ENCODE results near the gene DNAJB12.

The DNAJB12 gene

DNA sequence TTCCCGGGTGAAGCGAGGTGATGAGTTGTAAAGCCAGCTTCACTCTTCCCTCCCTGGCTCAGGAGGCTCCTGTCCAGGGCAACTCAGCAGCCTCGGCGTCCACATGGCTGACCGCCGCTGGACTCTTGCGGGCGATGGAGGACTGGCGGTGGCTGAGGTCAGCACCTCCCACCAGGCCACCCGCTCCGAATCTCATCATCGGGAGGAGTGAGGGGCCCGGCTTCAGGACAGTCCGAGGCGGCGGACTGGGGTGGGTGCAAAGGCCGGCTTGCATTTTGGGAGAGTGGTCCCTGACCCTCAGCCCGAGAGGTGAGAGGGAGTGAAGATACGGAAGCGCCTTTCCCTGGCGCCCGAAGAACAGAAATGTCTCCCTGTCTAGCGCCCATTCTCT lies 759 bp downstream of the DNAJB12 start:
- CTCF ChIA-PET = interaction anchor here (0.6 to 1.8 kb wide), 10 partner anchors 10 to 1290 kb away, joined by 3 to 5 read pairs (median 3); no protein-coding TSS in a partner anchor

DNA sequence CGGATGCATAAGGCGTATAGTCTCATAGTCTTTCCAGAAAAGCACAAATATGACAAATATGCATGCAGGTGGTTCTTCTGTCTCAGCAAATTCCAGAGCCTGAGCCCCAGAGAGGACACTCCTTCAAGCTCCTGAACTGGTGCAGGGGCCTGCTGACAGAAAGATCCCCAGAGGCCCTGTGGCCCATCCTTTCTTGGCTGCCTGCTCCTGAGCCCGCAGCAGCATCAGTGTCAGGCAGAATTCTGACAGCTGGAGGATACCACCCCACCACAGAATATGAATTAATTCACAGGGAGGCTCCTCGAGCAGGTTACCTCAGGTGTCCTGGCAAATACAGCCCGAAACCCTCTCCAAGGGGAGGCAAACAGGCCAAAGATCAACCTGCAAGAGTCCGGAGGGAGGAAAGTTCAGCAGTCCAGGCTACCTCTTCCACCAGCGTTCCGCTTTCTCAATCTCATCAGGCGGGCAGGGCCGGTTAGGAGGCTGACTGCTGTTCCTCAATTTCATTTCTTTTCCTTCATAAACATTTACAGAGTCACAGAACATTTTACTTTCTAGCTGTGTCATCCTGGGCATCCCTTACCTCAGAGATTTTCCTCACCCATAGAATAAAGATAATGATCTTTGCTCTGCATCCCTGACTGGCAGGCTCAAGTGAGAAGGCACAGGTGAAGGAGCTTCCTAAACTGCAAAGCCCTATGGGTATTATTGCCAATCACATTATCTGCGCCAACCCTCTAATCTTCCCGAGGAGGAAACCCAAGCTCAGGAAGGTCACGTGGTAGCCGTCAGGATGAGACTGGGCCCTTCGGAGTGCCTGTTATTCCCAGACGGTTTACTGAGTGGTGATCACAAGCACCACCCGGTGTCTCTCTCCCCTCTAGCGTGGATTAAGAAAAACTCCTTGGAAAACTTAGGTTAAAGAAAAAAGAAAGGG lies 1.4 kb downstream of the DNAJB12 start:
- H3K36me3 ChIP-seq (ENCODE audit: control insufficient read depth in 2 of 2, insufficient read depth in 1 of 2, low read length in 2 of 2) = peaks cover 0 to 43% of the 10 kb centered on the region in 2 experiments
- CTCF ChIA-PET = interaction anchor here (0.6 to 1.8 kb wide), 12 partner anchors 10 to 1291 kb away, joined by 3 to 5 read pairs (median 3); no protein-coding TSS in a partner anchor
- peak overlapping the region; percentile 92 for H3K27ac ChIP-seq (ENCODE audit: extremely low read depth, low read depth, low read length)
- TF ChIP-seq ZNF214 (tag by site-specific recombination; IDR thresholded peaks at IDR 0.05; ENCODE audit: borderline replicate concordance) (no peak), ZBTB10 (tag by site-specific recombination; IDR thresholded peaks at IDR 0.05) (no peak), ZEB2 (tag by site-specific recombination; IDR thresholded peaks at IDR 0.05) (no peak), GLI4 (tag by site-specific recombination; IDR thresholded peaks at IDR 0.05) (no peak), ZNF768 (tag by site-specific recombination; IDR thresholded peaks at IDR 0.05) (no peak), ZNF48 (tag by site-specific recombination; IDR thresholded peaks at IDR 0.05) (no peak), KLF9 (tag by site-specific recombination; IDR thresholded peaks at IDR 0.05; ENCODE audit: low read depth) (no peak), IKZF3 (tag by site-specific recombination; IDR thresholded peaks at IDR 0.05) (peak; percentile 70), SP7 (tag by site-specific recombination; IDR thresholded peaks at IDR 0.05) (no peak), ATF2 (tag by site-specific recombination; IDR thresholded peaks at IDR 0.05; ENCODE audit: low read depth) (no peak), TCF7L2 (IDR thresholded peaks at IDR 0.05; ENCODE audit: borderline replicate concordance, low read depth, low read length) (no peak), ZNF529 (tag by site-specific recombination; IDR thresholded peaks at IDR 0.05; ENCODE audit: insufficient replicate concordance) (no peak), ZNF501 (tag by site-specific recombination; IDR thresholded peaks at IDR 0.05) (no peak)
- TF ChIP-seq, protein P1, sequence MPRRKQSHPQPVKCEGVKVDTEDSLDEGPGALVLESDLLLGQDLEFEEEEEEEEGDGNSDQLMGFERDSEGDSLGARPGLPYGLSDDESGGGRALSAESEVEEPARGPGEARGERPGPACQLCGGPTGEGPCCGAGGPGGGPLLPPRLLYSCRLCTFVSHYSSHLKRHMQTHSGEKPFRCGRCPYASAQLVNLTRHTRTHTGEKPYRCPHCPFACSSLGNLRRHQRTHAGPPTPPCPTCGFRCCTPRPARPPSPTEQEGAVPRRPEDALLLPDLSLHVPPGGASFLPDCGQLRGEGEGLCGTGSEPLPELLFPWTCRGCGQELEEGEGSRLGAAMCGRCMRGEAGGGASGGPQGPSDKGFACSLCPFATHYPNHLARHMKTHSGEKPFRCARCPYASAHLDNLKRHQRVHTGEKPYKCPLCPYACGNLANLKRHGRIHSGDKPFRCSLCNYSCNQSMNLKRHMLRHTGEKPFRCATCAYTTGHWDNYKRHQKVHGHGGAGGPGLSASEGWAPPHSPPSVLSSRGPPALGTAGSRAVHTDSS (tag by site-specific recombination; IDR thresholded peaks at IDR 0.05) = no peak

More for the DNA sequence above, 759 bp downstream of the DNAJB12 start:
- POLR2A ChIA-PET = interaction anchor here (0.8 to 2.2 kb wide), 5 partner anchors 9 to 339 kb away, joined by 3 to 6 read pairs (median 3); no protein-coding TSS in a partner anchor
- Histone ChIP-seq H3K36me3 (ENCODE audit: control insufficient read depth in 2 of 2, insufficient read depth in 1 of 2, low read length in 2 of 2) (peaks cover 0 to 37% of the 10 kb centered on the region in 2 experiments), H3K9me3 (ENCODE audit: control insufficient read depth, insufficient read depth, low read depth, low read length) (no peaks in the 10 kb centered on the region), H3K4me1 (ENCODE audit: control insufficient read depth, insufficient read depth, low read length) (no peaks in the 10 kb centered on the region; the same call in 1 of the 2 replicates), H3K4me3 (ENCODE audit: low read depth, low read length) (peak overlapping the region; percentile 77), H3K27ac (ENCODE audit: extremely low read depth, low read depth, low read length) (peak overlapping the region; percentile 92)
- TF ChIP-seq ZNF2 (tag by site-specific recombination; IDR thresholded peaks at IDR 0.05) = 0 out of 2 replicates have a peak, but pooled peaks have one; percentile 18
- TF ChIP-seq ZNF830 (tag by site-specific recombination; IDR thresholded peaks at IDR 0.05; ENCODE audit: low read depth) = no peak
- TF ChIP-seq GLIS2 (tag by site-specific recombination; IDR thresholded peaks at IDR 0.05) = peak; percentile 11; the same call in 1 of the 2 replicates
- peak; percentile 66; the same call in 1 of the 2 replicates for TF ChIP-seq ZNF24 (tag by site-specific recombination; IDR thresholded peaks at IDR 0.05)
- TF ChIP-seq ZNF112 (tag by site-specific recombination; IDR thresholded peaks at IDR 0.05) = no peak
- no peak for TF ChIP-seq ATF2 (tag by site-specific recombination; IDR thresholded peaks at IDR 0.05; ENCODE audit: low read depth)
- 0 out of 2 replicates have a peak, but pooled peaks have one; percentile 40 for TF ChIP-seq YY1 (tag by site-specific recombination; IDR thresholded peaks at IDR 0.05)
- no peak for TF ChIP-seq ZNF362 (tag by site-specific recombination; IDR thresholded peaks at IDR 0.05)
- no peak for TF ChIP-seq ZNF311 (tag by site-specific recombination; IDR thresholded peaks at IDR 0.05; ENCODE audit: borderline replicate concordance)
- peak; percentile 21; the same call in 1 of the 2 replicates for TF ChIP-seq GLIS1 (tag by site-specific recombination; IDR thresholded peaks at IDR 0.05)
- TF ChIP-seq ZFP69B (tag by site-specific recombination; IDR thresholded peaks at IDR 0.05) = 0 out of 2 replicates have a peak, but pooled peaks have one; percentile 11
- TF ChIP-seq ZNF664 (tag by site-specific recombination; IDR thresholded peaks at IDR 0.05) = no peak
- TF ChIP-seq ZBTB8A (tag by site-specific recombination; IDR thresholded peaks at IDR 0.05) = peak; percentile 84
- peak; percentile 50; the same call in 1 of the 2 replicates for TF ChIP-seq KLF16 (tag by site-specific recombination; IDR thresholded peaks at IDR 0.05)
- TF ChIP-seq ZNF292 (tag by site-specific recombination; IDR thresholded peaks at IDR 0.05; ENCODE audit: borderline replicate concordance, low read depth) = no peak

More for the DNA sequence above, 1.4 kb downstream of the DNAJB12 start:
- Histone ChIP-seq H3K4me3 (ENCODE audit: low read depth, low read length) (peak overlapping the region; percentile 77), H3K9me3 (ENCODE audit: control insufficient read depth, insufficient read depth, low read depth, low read length) (no peaks in the 10 kb centered on the region), H3K4me1 (ENCODE audit: control insufficient read depth, insufficient read depth, low read length) (no peaks in the 10 kb centered on the region; the same call in 1 of the 2 replicates)
- POLR2A ChIA-PET = interaction anchor here (0.8 to 2.2 kb wide), 5 partner anchors 9 to 340 kb away, joined by 3 to 6 read pairs (median 3); no protein-coding TSS in a partner anchor
